K562 (cell line): Measurements from ENCODE around the gene HEATR3. TPM values are rescaled to one million over a fixed set of nuclear protein-coding genes. Genes with fewer than 3 reads are reported as not detected.

Experiments used
- ATAC-seq: fragments of 200-7000 bp; cut with Tn5 transposase; 3 replicates; pipeline ENCODE4 v1.9.1; 2020; ENCODE audit warnings: moderate library complexity
- BruUV-seq: library from RNA; stranded (reverse); fragments of 400-500 nt; replicated peaks from 2 replicates; lab custom pipeline; 2021; lab: Mats Ljungman, UMichigan
- CTCF ChIA-PET: fragments of 300-600 bp; formaldehyde crosslinking; extraction: SDS; loops from one replicate; lab custom pipeline; 2021; ENCODE audit warnings: low intra/inter-chr PET ratio; lab: Yijun Ruan, JAX
- POLR2A ChIA-PET: fragments of 300-600, 350-650 bp; sonication (Branson Sonifier 250); formaldehyde crosslinking; extraction: SDS; loops from one replicate; lab custom pipeline; 2021; ENCODE audit warnings: antibody characterized with exemption, inconsistent platforms; lab: Yijun Ruan, JAX
- DNase-seq, 4 experiments: peaks; one replicate each; pipeline versions ENCODE4 v3.0.0 to v3.0.0-alpha.2; 2011 to 2018; ENCODE audit warnings: low spot score in 3 of 4, mixed read lengths in 3 of 4; ENCODE audit errors: extremely low read depth in 1 of 4
- FAIRE-seq: peaks from 2 replicates; lab custom pipeline; 2011; peaks lifted over from hg19 to GRCh38; lab: Jason Lieb, UNC
- H2AFZ ChIP-seq: 2 replicates; pipeline ENCODE4 v1.6.0; 2011; ENCODE audit warnings: low read depth, low read length, control low read depth, inconsistent platforms
- H3K27ac ChIP-seq: fragments of 200-600 bp; 3 replicates; pipeline ENCODE4 v1.8.0; 2011; ENCODE audit warnings: low read depth, mild to moderate bottlenecking, control low read depth, inconsistent platforms, low read length, moderate library complexity, mixed read lengths; ENCODE audit errors: extremely low read depth
- H3K27me3 ChIP-seq, 2 experiments: fragments of 300-600 bp in 1 of 2; 2 replicates in 1 of 2; 3 replicates in 1 of 2; pipeline versions ENCODE4 v1.6.0 to v1.8.0; 2011; ENCODE audit warnings: inconsistent platforms in 2 of 2, low read length in 2 of 2, mild to moderate bottlenecking in 1 of 2, mixed read lengths in 1 of 2, moderate library complexity in 1 of 2; ENCODE audit not compliant: control insufficient read depth in 2 of 2, insufficient read depth in 2 of 2
- H3K36me3 ChIP-seq: fragments of 300-600 bp; 3 replicates; pipeline ENCODE4 v1.8.0; 2011; ENCODE audit warnings: mild to moderate bottlenecking, low read length, inconsistent platforms; ENCODE audit not compliant: control insufficient read depth, insufficient read depth
- H3K4me1 ChIP-seq, 2 experiments: fragments of 200-600 bp in 1 of 2; replicated peaks in 1 of 2; 2 replicates in 1 of 2; 3 replicates in 1 of 2; pipeline versions ENCODE4 v1.5.1 to v1.8.0; 2011; ENCODE audit warnings: inconsistent platforms in 2 of 2, low read length in 2 of 2, mild to moderate bottlenecking in 1 of 2, mixed read lengths in 1 of 2, moderate library complexity in 1 of 2; ENCODE audit not compliant: control insufficient read depth in 2 of 2, insufficient read depth in 2 of 2
- H3K4me2 ChIP-seq: 2 replicates; pipeline ENCODE4 v1.6.1; 2011; ENCODE audit warnings: low read length, control low read depth, inconsistent platforms, mixed read lengths; ENCODE audit not compliant: insufficient read depth
- H3K4me3 ChIP-seq: fragments of 200-600 bp; sonication (generic), shearing (Covaris generic); 2 replicates; pipeline ENCODE4 v1.5.1; 2016; ENCODE audit warnings: control low read depth, inconsistent platforms
- H3K79me2 ChIP-seq: fragments of 200-600 bp; 3 replicates; pipeline ENCODE4 v1.8.0; 2011; ENCODE audit warnings: low read length, inconsistent platforms; ENCODE audit not compliant: control insufficient read depth, insufficient read depth
- H3K9ac ChIP-seq, 2 experiments: 2 replicates each; pipeline versions ENCODE4 v1.6.0 to v1.6.1; 2011; ENCODE audit warnings: low read depth in 2 of 2, low read length in 2 of 2, control low read depth in 1 of 2, inconsistent platforms in 1 of 2, mild to moderate bottlenecking in 1 of 2, mixed read lengths in 1 of 2; ENCODE audit not compliant: insufficient read depth in 1 of 2
- H3K9me1 ChIP-seq: one replicate; pipeline ENCODE4 v1.6.0; 2011; ENCODE audit warnings: inconsistent platforms, mild to moderate bottlenecking, low read length, moderate library complexity; ENCODE audit not compliant: control insufficient read depth, insufficient read depth
- H3K9me3 ChIP-seq: replicated peaks from 2 replicates; pipeline ENCODE4 v1.5.1; 2011; ENCODE audit warnings: low read depth, low read length, inconsistent platforms; ENCODE audit not compliant: control insufficient read depth, insufficient read depth
- H4K20me1 ChIP-seq: replicated peaks from 2 replicates; pipeline ENCODE4 v1.6.1; 2011; ENCODE audit warnings: low read length, inconsistent platforms, mixed read lengths; ENCODE audit not compliant: control insufficient read depth, insufficient read depth
- GABPB1 ChIP-seq: sonication (generic); formaldehyde crosslinking; IDR thresholded peaks from 2 replicates; pipeline ENCODE4 v1.8.0; 2022; ENCODE audit warnings: mild to moderate bottlenecking, missing genetic modification reagents
- HMGN3 ChIP-seq: IDR thresholded peaks from 2 replicates; pipeline ENCODE4 v1.6.1; 2011; ENCODE audit warnings: borderline replicate concordance, low read depth, mild to moderate bottlenecking, mixed read lengths, low read length; ENCODE audit not compliant: insufficient read length; ENCODE audit errors: extremely low read depth
- KAT8 ChIP-seq: fragments of 450-650 bp; IDR thresholded peaks from 2 replicates; pipeline ENCODE4 v1.6.1; 2016; ENCODE audit warnings: low read depth, mild to moderate bottlenecking
- ZNF121 ChIP-seq: sonication (generic); formaldehyde crosslinking; conservative IDR thresholded peaks from 2 replicates; pipeline ENCODE4 v1.8.0; 2022; ENCODE audit warnings: missing genetic modification reagents
- WGBS: fragments of 100-300 bp; shearing (Covaris generic); methylation state at CpG from one replicate; pipeline ENCODE4 v1.1.6; 2016; ENCODE audit warnings: low coverage, mixed read lengths; ENCODE audit not compliant: insufficient coverage; ENCODE audit errors: missing lambda C conversion rate; 5-methylcytosine and 5-hydroxymethylcytosine counted together
- in situ Hi-C: fragments of 300-500 bp; cut with MboI; formaldehyde crosslinking; loops from 4 replicates; pipeline ENCODE4 v1.15.0; 2018; ENCODE audit warnings: inconsistent platforms, mixed read lengths
- intact Hi-C: fragments of 100-400 bp; cut with micrococcal nuclease; formaldehyde crosslinking; loops from 2 replicates; pipeline ENCODE4 v1.14.2; 2022
- polyA plus RNA-seq, 8 experiments: library from polyadenylated mRNA; depleted of rRNA in 4 of 8; stranded (reverse) in 5 of 8; unstranded in 3 of 8; fragments of >200 nt; fragmentation: Nextera tagmentation in 2 of 8; fragmentation: Illumina TruSeq in 1 of 8; extraction: Ambion mirVana in 2 of 8; extraction: Trizol in 1 of 8; gene quantifications; 2 replicates each; pipeline versions ENCODE4 v1.2.1 to v1.2.3, GENCODE V29; 2011 to 2014; ENCODE audit warnings: inconsistent platforms in 1 of 8, missing spikeins in 1 of 8
- total RNA-seq, 7 experiments: library from RNA; depleted of rRNA in 6 of 7; stranded (reverse); fragments of >200 nt in 6 of 7; fragmentation: Illumina TruSeq in 2 of 7; extraction: Trizol in 2 of 7; gene quantifications; 2 replicates each; pipeline versions ENCODE4 v1.2.1 to v1.2.3, GENCODE V29; 2011 to 2021; ENCODE audit warnings: low replicate concordance in 1 of 7
- TF ChIP-seq, protein P1 (sequence below), 2 experiments: fragments of 200-800 bp in 1 of 2; sonication (Bioruptor generic) in 1 of 2; sonication (generic) in 1 of 2; formaldehyde crosslinking in 1 of 2; IDR thresholded peaks in 1 of 2; conservative IDR thresholded peaks in 1 of 2; 2 replicates each; pipeline versions ENCODE4 v1.5.0 to v1.6.1; 2016 to 2020; ENCODE audit warnings: missing compliant biosample characterization in 1 of 2, missing genetic modification characterization in 1 of 2, missing genetic modification reagents in 1 of 2
- TF ChIP-seq, protein P2 (sequence below): sonication (generic); formaldehyde crosslinking; IDR thresholded peaks from 2 replicates; pipeline ENCODE4 v1.8.0; 2022; ENCODE audit warnings: mild to moderate bottlenecking, missing genetic modification reagents

The HEATR3 gene
- total and polyA plus RNA-seq, 9 of the 15 experiments (the other 6 are each of a cell fraction or from before 2014, with no cell fraction given): 1.7 to 30.2 (median 18.8) TPM

DNA sequence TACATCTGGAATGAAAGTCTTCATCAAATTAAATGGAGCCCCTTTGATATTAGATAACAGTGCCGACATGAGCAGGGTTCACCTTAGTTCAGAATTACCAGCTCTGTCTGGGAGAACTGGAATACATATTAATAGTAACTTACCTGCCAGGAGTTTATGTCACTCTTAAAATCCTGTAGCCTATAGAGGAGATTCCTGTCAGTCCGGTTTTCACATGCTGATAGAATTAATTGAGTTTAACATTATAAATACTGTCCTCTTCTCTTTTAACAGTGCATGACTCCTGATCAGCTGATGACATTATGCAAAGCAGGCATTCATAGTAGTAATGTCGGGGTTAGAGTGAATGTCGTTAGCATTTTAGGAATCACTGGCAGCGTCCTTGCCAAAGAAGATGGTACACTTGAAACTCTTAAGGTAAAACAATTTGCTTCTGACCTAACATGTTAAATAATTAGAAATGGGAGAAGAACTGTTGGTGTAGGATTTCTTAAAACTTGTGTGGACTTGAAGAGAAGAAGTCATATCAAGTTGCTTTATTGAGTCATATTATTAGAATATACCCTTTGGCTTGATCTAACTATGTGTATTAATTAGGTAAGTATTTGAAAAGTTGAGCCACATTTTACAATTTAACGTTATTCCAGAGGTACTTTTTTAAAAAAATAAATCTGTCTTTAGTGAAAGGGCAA lies 34.3 kb downstream of the HEATR3 start:
- intact Hi-C loops: no loop called here
- H3K36me3 ChIP-seq: peaks cover 65% of the 10 kb centered on the region; the same call in 2 of the 3 replicates
- H3K27me3 ChIP-seq: no peaks in the 10 kb centered on the region
- BruUV-seq: no TSS peak
- no peak for DNase-seq
- no peak for ATAC-seq
- H3K9me1 ChIP-seq: no peaks in the 10 kb centered on the region
- no peaks in the 10 kb centered on the region for H3K9me3 ChIP-seq
- CTCF ChIA-PET: no interaction called here
- H2AFZ ChIP-seq: no peak overlapping the region
- POLR2A ChIA-PET: no interaction called here
- H3K9ac ChIP-seq: no peak overlapping the region
- no peaks in the 10 kb centered on the region for H3K4me1 ChIP-seq
- no peak for FAIRE-seq
- no peak overlapping the region for H3K27ac ChIP-seq
- in situ Hi-C loops: no loop called here
- no peak overlapping the region for H3K4me2 ChIP-seq
- H3K4me3 ChIP-seq: no peak overlapping the region
- no peaks in the 10 kb centered on the region for H3K79me2 ChIP-seq
- no peaks in the 10 kb centered on the region for H4K20me1 ChIP-seq
- TF ChIP-seq HMGN3 (no peak), KAT8 (no peak), GABPB1 (CRISPR knock-in tag) (no peak)
- TF ChIP-seq, all 486 proteins: peak for 0
- WGBS: 79% methylated on average over 6 of the region's 6 CpGs

- no peak for ATAC-seq
- Histone ChIP-seq H3K4me3 (no peak overlapping the region), H3K4me2 (no peak overlapping the region), H3K27ac (no peak overlapping the region), H3K36me3 (peaks cover 68% of the 10 kb centered on the region; the same call in 2 of the 3 replicates), H3K27me3 (no peaks in the 10 kb centered on the region), H3K9me1 (no peaks in the 10 kb centered on the region), H3K4me1 (no peaks in the 10 kb centered on the region), H3K9ac (no peak overlapping the region), H3K79me2 (no peaks in the 10 kb centered on the region), H2AFZ (no peak overlapping the region), H4K20me1 (no peaks in the 10 kb centered on the region), H3K9me3 (no peaks in the 10 kb centered on the region)
- no TSS peak for BruUV-seq
- ChIA-PET CTCF (no interaction called here), POLR2A (no interaction called here)
- no peak for DNase-seq
- no peak for FAIRE-seq
- intact Hi-C loops: no loop called here
- 90% methylated on average over 6 of the region's 6 CpGs for WGBS
- in situ Hi-C loops: no loop called here
- TF ChIP-seq, protein P1, sequence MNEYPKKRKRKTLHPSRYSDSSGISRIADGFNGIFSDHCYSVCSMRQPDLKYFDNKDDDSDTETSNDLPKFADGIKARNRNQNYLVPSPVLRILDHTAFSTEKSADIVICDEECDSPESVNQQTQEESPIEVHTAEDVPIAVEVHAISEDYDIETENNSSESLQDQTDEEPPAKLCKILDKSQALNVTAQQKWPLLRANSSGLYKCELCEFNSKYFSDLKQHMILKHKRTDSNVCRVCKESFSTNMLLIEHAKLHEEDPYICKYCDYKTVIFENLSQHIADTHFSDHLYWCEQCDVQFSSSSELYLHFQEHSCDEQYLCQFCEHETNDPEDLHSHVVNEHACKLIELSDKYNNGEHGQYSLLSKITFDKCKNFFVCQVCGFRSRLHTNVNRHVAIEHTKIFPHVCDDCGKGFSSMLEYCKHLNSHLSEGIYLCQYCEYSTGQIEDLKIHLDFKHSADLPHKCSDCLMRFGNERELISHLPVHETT (CRISPR knock-in tag; conservative IDR thresholded peaks at IDR 0.05 in 1 of 2, IDR thresholded peaks at IDR 0.05 in 1 of 2): no peak
- TF ChIP-seq ZNF121 (CRISPR knock-in tag): no peak
- TF ChIP-seq, protein P2, sequence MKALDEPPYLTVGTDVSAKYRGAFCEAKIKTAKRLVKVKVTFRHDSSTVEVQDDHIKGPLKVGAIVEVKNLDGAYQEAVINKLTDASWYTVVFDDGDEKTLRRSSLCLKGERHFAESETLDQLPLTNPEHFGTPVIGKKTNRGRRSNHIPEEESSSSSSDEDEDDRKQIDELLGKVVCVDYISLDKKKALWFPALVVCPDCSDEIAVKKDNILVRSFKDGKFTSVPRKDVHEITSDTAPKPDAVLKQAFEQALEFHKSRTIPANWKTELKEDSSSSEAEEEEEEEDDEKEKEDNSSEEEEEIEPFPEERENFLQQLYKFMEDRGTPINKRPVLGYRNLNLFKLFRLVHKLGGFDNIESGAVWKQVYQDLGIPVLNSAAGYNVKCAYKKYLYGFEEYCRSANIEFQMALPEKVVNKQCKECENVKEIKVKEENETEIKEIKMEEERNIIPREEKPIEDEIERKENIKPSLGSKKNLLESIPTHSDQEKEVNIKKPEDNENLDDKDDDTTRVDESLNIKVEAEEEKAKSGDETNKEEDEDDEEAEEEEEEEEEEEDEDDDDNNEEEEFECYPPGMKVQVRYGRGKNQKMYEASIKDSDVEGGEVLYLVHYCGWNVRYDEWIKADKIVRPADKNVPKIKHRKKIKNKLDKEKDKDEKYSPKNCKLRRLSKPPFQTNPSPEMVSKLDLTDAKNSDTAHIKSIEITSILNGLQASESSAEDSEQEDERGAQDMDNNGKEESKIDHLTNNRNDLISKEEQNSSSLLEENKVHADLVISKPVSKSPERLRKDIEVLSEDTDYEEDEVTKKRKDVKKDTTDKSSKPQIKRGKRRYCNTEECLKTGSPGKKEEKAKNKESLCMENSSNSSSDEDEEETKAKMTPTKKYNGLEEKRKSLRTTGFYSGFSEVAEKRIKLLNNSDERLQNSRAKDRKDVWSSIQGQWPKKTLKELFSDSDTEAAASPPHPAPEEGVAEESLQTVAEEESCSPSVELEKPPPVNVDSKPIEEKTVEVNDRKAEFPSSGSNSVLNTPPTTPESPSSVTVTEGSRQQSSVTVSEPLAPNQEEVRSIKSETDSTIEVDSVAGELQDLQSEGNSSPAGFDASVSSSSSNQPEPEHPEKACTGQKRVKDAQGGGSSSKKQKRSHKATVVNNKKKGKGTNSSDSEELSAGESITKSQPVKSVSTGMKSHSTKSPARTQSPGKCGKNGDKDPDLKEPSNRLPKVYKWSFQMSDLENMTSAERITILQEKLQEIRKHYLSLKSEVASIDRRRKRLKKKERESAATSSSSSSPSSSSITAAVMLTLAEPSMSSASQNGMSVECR: no peak
Measured at GRCh38 chr16:50102051-50102746, 36.4 kb downstream of the HEATR3 start.
